Measurements from ENCODE around the gene TEAD4.

GRCh38 chr12:3019005-3019680, 59.9 kb downstream of the TEAD4 start:
- no peak for TF ChIP-seq CTCF (IDR thresholded peaks at IDR 0.05; ENCODE audit: insufficient read depth, low read length, poor library complexity, severe bottlenecking)
- no peak for TF ChIP-seq EZH2phosphoT487 (conservative IDR thresholded peaks at IDR 0.05; ENCODE audit: low read length)
